ENCODE data around the gene KDM4C.

KDM4C gene

GRCh38 chr9:6904371-6904770 is 146.6 kb downstream of the KDM4C start:
- H3K4me1 Mint-ChIP-seq, result peaks cover 25% of the 10 kb centered on the region
- no peak overlapping the region for H3K27ac Mint-ChIP-seq
- no peak overlapping the region for H3K4me3 Mint-ChIP-seq
- H3K27me3 Mint-ChIP-seq, result no peaks in the 10 kb centered on the region
- peaks cover 10% of the 10 kb centered on the region for H3K36me3 Mint-ChIP-seq (ENCODE audit: low read depth)
- ATAC-seq (no peak), DNase-seq (no peak)
- H3K9me3 Mint-ChIP-seq, result no peaks in the 10 kb centered on the region

GRCh38 chr9:6905850-6906375 is 148.1 kb downstream of the KDM4C start:
- Mint-ChIP-seq H3K9me3 (no peaks in the 10 kb centered on the region), H3K36me3 (ENCODE audit: low read depth) (peaks cover 6% of the 10 kb centered on the region), H3K4me1 (peaks cover 19% of the 10 kb centered on the region), H3K27ac (no peak overlapping the region), H3K27me3 (no peaks in the 10 kb centered on the region), H3K4me3 (no peak overlapping the region)
- DNase-seq (no peak), ATAC-seq (no peak)

DNA sequence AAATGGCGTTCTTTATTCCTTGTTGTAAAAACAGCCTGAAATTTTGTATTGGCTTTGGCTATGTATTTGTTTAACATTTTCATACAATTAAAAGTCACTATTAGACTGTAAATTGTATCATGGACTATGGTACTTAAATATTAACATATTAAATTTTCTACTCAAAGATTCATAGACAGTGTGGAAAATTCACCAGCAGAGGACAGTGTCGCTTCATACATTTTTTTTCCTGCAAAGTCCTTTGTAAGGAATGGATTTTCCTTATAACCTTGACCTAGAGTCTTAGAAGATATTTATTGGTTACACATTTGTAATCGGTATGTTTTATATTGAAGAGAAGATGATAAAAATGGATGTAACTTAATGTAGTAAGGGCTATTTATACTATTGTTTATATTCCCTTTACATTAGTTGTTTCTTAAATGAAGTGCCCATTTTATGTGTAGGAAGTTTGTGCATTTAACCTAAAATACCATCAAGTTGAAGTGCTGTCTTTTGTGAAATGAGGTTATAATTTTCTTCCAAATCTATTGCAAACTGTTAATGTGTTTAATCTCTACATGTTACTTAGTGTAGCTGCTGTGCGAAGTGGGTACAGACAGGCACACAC is 150.1 kb downstream of the KDM4C start:
- no peaks in the 10 kb centered on the region for H3K36me3 Mint-ChIP-seq (ENCODE audit: low read depth)
- no peaks in the 10 kb centered on the region for H3K9me3 Mint-ChIP-seq
- peaks cover 8% of the 10 kb centered on the region for H3K4me1 Mint-ChIP-seq
- no peak overlapping the region for H3K27ac Mint-ChIP-seq
- no peak for ATAC-seq
- no peak overlapping the region for H3K4me3 Mint-ChIP-seq
- no peaks in the 10 kb centered on the region for H3K27me3 Mint-ChIP-seq
- no peak for DNase-seq

GRCh38 chr9:6909181-6909580 is 151.4 kb downstream of the KDM4C start:
- H3K27me3 Mint-ChIP-seq, result no peaks in the 10 kb centered on the region
- DNase-seq (no peak), ATAC-seq (no peak)
- no peak overlapping the region for H3K27ac Mint-ChIP-seq
- H3K9me3 Mint-ChIP-seq, result no peaks in the 10 kb centered on the region
- no peak overlapping the region for H3K4me3 Mint-ChIP-seq
- H3K36me3 Mint-ChIP-seq (ENCODE audit: low read depth), result no peaks in the 10 kb centered on the region
- peaks cover 9% of the 10 kb centered on the region for H3K4me1 Mint-ChIP-seq

DNA sequence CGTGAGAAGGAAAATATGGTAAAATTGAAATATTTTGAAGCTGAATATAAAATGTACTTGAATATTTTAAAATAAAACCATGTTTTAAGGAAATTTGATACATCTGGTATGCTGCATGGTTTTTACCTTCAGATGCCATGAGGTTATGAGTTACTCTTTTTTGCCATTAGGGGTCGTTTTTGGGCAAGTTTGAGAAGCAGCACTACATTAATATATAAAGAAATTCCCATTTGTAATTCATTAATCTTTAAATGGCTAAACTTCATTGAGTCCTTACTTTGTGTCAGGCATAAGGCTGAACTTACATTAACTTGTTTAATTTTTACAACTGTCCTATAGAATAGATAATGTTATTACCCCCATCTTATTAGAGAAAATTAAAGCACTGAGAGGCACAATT is 152.3 kb downstream of the KDM4C start:
- ATAC-seq, result no peak
- H3K4me1 Mint-ChIP-seq, result peaks cover 9% of the 10 kb centered on the region

DNA sequence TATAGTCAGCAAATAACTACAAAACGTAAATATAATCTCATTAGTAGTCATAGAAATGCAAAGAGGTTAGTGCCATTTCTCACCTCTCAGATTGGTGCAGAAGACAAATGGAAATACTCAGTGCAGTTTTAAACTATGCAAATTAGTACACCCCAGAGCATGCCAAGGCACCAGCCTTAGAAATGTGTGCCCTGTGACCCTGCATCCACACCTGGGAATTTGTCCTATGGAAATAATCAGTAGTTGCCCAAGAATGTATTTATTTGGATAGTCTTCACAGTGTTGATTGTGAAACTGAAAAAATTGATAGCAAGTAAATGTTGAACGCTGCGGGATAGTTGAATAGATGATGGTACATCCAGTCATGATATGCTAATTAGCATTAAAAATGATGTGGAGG is 152.7 kb downstream of the KDM4C start:
- Mint-ChIP-seq H3K4me3 (no peak overlapping the region), H3K36me3 (ENCODE audit: low read depth) (no peaks in the 10 kb centered on the region), H3K27me3 (no peaks in the 10 kb centered on the region), H3K27ac (no peak overlapping the region), H3K4me1 (peaks cover 9% of the 10 kb centered on the region), H3K9me3 (no peaks in the 10 kb centered on the region)
- ATAC-seq (no peak), DNase-seq (no peak)

More for the DNA sequence above, 152.3 kb downstream of the KDM4C start:
- H3K36me3 Mint-ChIP-seq (ENCODE audit: low read depth), result no peaks in the 10 kb centered on the region
- no peaks in the 10 kb centered on the region for H3K9me3 Mint-ChIP-seq
- no peak overlapping the region for H3K27ac Mint-ChIP-seq
- H3K4me3 Mint-ChIP-seq, result no peak overlapping the region
- no peak for DNase-seq
- H3K27me3 Mint-ChIP-seq, result no peaks in the 10 kb centered on the region

GRCh38 chr9:6911901-6912638 is 154.3 kb downstream of the KDM4C start:
- DNase-seq, result no peak

DNA sequence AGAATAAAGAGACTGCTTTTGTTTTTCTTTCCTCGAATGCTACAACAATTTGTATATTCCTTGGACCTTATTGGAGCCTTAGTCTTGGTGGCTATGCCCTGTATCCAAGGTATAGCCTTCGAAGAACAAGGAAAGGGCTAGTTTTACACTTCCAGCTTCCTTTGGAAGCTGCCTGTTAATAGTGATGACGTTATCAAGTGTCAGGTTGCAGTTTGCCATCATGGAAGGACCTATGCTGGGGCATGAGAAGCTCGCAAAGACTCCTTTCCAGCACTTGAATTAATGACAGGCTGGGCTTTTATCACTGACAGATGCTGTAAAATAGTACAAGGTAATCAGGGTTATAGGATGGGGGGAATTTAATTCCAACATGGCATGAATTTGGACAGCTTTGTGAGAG is 157.9 kb downstream of the KDM4C start:
- peaks cover 31% of the 10 kb centered on the region for H3K4me1 Mint-ChIP-seq
- DNase-seq (no peak), ATAC-seq (no peak)
- H3K9me3 Mint-ChIP-seq, result no peaks in the 10 kb centered on the region
- H3K36me3 Mint-ChIP-seq (ENCODE audit: low read depth), result peaks cover 9% of the 10 kb centered on the region
- H3K27me3 Mint-ChIP-seq, result no peaks in the 10 kb centered on the region
- no peak overlapping the region for H3K4me3 Mint-ChIP-seq
- no peak overlapping the region for H3K27ac Mint-ChIP-seq

More at GRCh38 chr9:6911901-6912638, 154.3 kb downstream of the KDM4C start:
- H3K27ac Mint-ChIP-seq, result no peak overlapping the region
- H3K27me3 Mint-ChIP-seq, result no peaks in the 10 kb centered on the region
- peaks cover 15% of the 10 kb centered on the region for H3K4me1 Mint-ChIP-seq
- no peak for ATAC-seq
- peaks cover 3% of the 10 kb centered on the region for H3K36me3 Mint-ChIP-seq (ENCODE audit: low read depth)
- no peak overlapping the region for H3K4me3 Mint-ChIP-seq
- no peaks in the 10 kb centered on the region for H3K9me3 Mint-ChIP-seq

GRCh38 chr9:6917162-6917561 is 159.4 kb downstream of the KDM4C start:
- Mint-ChIP-seq H3K27me3 (no peaks in the 10 kb centered on the region), H3K27ac (no peak overlapping the region), H3K36me3 (ENCODE audit: low read depth) (peaks cover 22% of the 10 kb centered on the region), H3K4me3 (no peak overlapping the region), H3K9me3 (no peaks in the 10 kb centered on the region), H3K4me1 (peaks cover 43% of the 10 kb centered on the region)
- peak; percentile 33 for ATAC-seq
- DNase-seq, result no peak

- no peak for DNase-seq
- Mint-ChIP-seq H3K27ac (no peak overlapping the region), H3K27me3 (no peaks in the 10 kb centered on the region), H3K36me3 (ENCODE audit: low read depth) (peaks cover 26% of the 10 kb centered on the region), H3K9me3 (no peaks in the 10 kb centered on the region), H3K4me1 (peaks cover 54% of the 10 kb centered on the region), H3K4me3 (no peak overlapping the region)
- no peak for ATAC-seq
Observed at GRCh38 chr9:6920041-6920440, 162.3 kb downstream of the KDM4C start.

DNA sequence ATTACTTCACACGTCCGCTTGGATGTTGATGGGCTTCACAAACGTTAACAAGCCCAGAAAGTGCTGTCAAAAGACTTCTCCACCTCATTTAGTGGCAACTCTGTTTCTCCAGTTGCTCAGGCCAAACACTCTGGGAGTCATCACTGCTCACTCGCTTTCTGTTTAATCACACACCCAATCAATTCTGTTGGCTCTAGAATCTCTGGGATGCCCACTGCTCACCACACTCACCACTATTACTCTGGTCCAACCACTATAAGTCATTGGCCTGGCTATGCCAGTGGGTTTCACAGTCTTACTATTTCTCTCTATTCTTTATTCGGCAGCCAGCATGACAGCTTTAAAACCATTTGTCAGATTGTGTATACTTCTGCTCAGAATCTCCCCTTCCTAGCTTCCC is 163.5 kb downstream of the KDM4C start:
- Mint-ChIP-seq H3K27ac (no peak overlapping the region), H3K9me3 (no peaks in the 10 kb centered on the region), H3K4me3 (no peak overlapping the region), H3K36me3 (ENCODE audit: low read depth) (peaks cover 23% of the 10 kb centered on the region), H3K27me3 (no peaks in the 10 kb centered on the region), H3K4me1 (peaks cover 50% of the 10 kb centered on the region)
- ATAC-seq (no peak), DNase-seq (no peak)

DNA sequence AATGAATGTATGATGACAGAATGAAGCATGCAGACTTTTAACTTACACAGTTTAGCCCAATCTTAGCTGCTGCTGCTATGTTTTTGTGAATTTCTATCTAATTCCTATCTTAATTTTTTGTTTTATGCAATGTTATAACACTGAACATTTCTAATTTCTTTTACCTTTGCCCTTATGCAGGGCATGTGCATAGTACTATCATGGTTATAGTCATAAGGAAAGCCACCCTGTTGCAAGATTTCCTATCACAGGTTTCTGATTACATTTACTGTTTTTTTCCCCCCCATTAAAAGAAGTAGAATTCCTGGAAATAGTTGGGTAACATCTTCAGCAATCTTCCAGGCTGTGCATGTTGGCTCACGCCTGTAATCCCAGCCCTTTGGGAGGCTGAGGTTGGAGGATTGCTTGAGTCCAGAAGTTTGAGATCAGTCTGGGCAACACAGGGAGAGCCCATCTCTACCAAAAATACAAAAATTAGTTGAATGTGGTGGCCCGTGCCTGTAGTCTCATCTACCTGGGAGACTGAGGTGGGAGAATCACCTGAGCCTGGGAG is 164.4 kb downstream of the KDM4C start:
- Mint-ChIP-seq H3K4me3 (no peak overlapping the region), H3K4me1 (peaks cover 46% of the 10 kb centered on the region), H3K27ac (no peak overlapping the region), H3K36me3 (ENCODE audit: low read depth) (peaks cover 23% of the 10 kb centered on the region), H3K9me3 (no peaks in the 10 kb centered on the region), H3K27me3 (no peaks in the 10 kb centered on the region)
- ATAC-seq (no peak), DNase-seq (no peak)

- no peak for DNase-seq
- ATAC-seq, result no peak
- Mint-ChIP-seq H3K4me3 (no peak overlapping the region), H3K9me3 (no peaks in the 10 kb centered on the region), H3K27ac (no peak overlapping the region), H3K27me3 (no peaks in the 10 kb centered on the region), H3K36me3 (ENCODE audit: low read depth) (peaks cover 22% of the 10 kb centered on the region), H3K4me1 (peaks cover 45% of the 10 kb centered on the region)
Observed at GRCh38 chr9:6922680-6923079, 164.9 kb downstream of the KDM4C start.

- DNase-seq, result no peak
- Mint-ChIP-seq H3K9me3 (no peaks in the 10 kb centered on the region), H3K36me3 (ENCODE audit: low read depth) (peaks cover 21% of the 10 kb centered on the region), H3K27ac (no peak overlapping the region), H3K27me3 (no peaks in the 10 kb centered on the region), H3K4me1 (peaks cover 48% of the 10 kb centered on the region), H3K4me3 (no peak overlapping the region)
- no peak for ATAC-seq
Observed at GRCh38 chr9:6923086-6923485, 165.3 kb downstream of the KDM4C start.

- no peaks in the 10 kb centered on the region for H3K9me3 Mint-ChIP-seq
- no peak overlapping the region for H3K27ac Mint-ChIP-seq
- peaks cover 51% of the 10 kb centered on the region for H3K4me1 Mint-ChIP-seq
- no peaks in the 10 kb centered on the region for H3K27me3 Mint-ChIP-seq
- DNase-seq, result no peak
- H3K36me3 Mint-ChIP-seq (ENCODE audit: low read depth), result peaks cover 19% of the 10 kb centered on the region
- no peak for ATAC-seq
- H3K4me3 Mint-ChIP-seq, result no peak overlapping the region
Observed at GRCh38 chr9:6924149-6924548, 166.4 kb downstream of the KDM4C start.

Data from activated naive CD8-positive, alpha-beta T cell treated with anti-CD3 and anti-CD28 coated beads, Interleukin-2, amount 50 U/mL, for 24 hours (primary cell).